ENCODE data around the gene PTPN20. TPM values are rescaled to one million over a fixed set of nuclear protein-coding genes. Genes with fewer than 3 reads are reported as not detected.
"Not testable (repeated sequence)": the region's sequence is repeated elsewhere in the genome, so short reads cannot be mapped to it uniquely, and the experiment has no call there.

The PTPN20 gene
- total RNA-seq, 1 experiment from 2014 or later = not detected

- H3K27ac Mint-ChIP-seq (ENCODE audit: unreplicated experiment); H3K36me3 ChIP-seq (ENCODE audit: control insufficient read depth, insufficient read depth, low read length); H3K4me1 ChIP-seq; intact Hi-C loops (cut with micrococcal nuclease; ENCODE audit: unreplicated experiment); H3K4me3 ChIP-seq (ENCODE audit: low read depth, low read length); H3K27me3 ChIP-seq (replicated peaks; ENCODE audit: control insufficient read depth, insufficient read depth, low read length); H3K9me3 Mint-ChIP-seq (ENCODE audit: unreplicated experiment); H3K4me1 Mint-ChIP-seq (ENCODE audit: low read depth, unreplicated experiment); POLR2A ChIA-PET; DNase-seq; CTCF ChIA-PET; H3K27me3 Mint-ChIP-seq (ENCODE audit: insufficient read depth, unreplicated experiment); H3K4me3 Mint-ChIP-seq (ENCODE audit: unreplicated experiment); H3K9me3 ChIP-seq; H3K36me3 Mint-ChIP-seq (ENCODE audit: insufficient read depth, unreplicated experiment); BruUV-seq (replicated peaks): not testable (repeated sequence)
Observed at GRCh38 chr10:46907185-46908117, 3.8 kb upstream of the PTPN20 start.

- BruUV-seq (replicated peaks); H3K27ac Mint-ChIP-seq (ENCODE audit: unreplicated experiment); intact Hi-C loops (cut with micrococcal nuclease; ENCODE audit: unreplicated experiment): not testable (repeated sequence)
Observed at GRCh38 chr10:46922498-46922897, 11.3 kb downstream of the PTPN20 start.

GRCh38 chr10:46925156-46925555 lies 13.9 kb downstream of the PTPN20 start:
- BruUV-seq (replicated peaks); H3K36me3 Mint-ChIP-seq (ENCODE audit: insufficient read depth, unreplicated experiment); H3K9me3 Mint-ChIP-seq (ENCODE audit: unreplicated experiment): not testable (repeated sequence)

More at GRCh38 chr10:46922498-46922897, 11.3 kb downstream of the PTPN20 start:
- H3K36me3 ChIP-seq (ENCODE audit: control insufficient read depth, insufficient read depth, low read length); H3K27me3 Mint-ChIP-seq (ENCODE audit: insufficient read depth, unreplicated experiment); H3K9me3 ChIP-seq; CTCF ChIA-PET; H3K4me3 ChIP-seq (ENCODE audit: low read depth, low read length); H3K36me3 Mint-ChIP-seq (ENCODE audit: insufficient read depth, unreplicated experiment); H3K27me3 ChIP-seq (replicated peaks; ENCODE audit: control insufficient read depth, insufficient read depth, low read length); H3K4me3 Mint-ChIP-seq (ENCODE audit: unreplicated experiment); H3K4me1 Mint-ChIP-seq (ENCODE audit: low read depth, unreplicated experiment); DNase-seq; POLR2A ChIA-PET; H3K9me3 Mint-ChIP-seq (ENCODE audit: unreplicated experiment); H3K4me1 ChIP-seq: not testable (repeated sequence)

GRCh38 chr10:46925853-46926252 lies 14.6 kb downstream of the PTPN20 start:
- H3K9me3 ChIP-seq; H3K4me3 ChIP-seq (ENCODE audit: low read depth, low read length); H3K4me3 Mint-ChIP-seq (ENCODE audit: unreplicated experiment); POLR2A ChIA-PET; H3K36me3 ChIP-seq (ENCODE audit: control insufficient read depth, insufficient read depth, low read length); H3K9me3 Mint-ChIP-seq (ENCODE audit: unreplicated experiment); intact Hi-C loops (cut with micrococcal nuclease; ENCODE audit: unreplicated experiment); H3K4me1 Mint-ChIP-seq (ENCODE audit: low read depth, unreplicated experiment); H3K27me3 ChIP-seq (replicated peaks; ENCODE audit: control insufficient read depth, insufficient read depth, low read length); H3K27ac Mint-ChIP-seq (ENCODE audit: unreplicated experiment); DNase-seq; CTCF ChIA-PET; H3K4me1 ChIP-seq; BruUV-seq (replicated peaks); H3K36me3 Mint-ChIP-seq (ENCODE audit: insufficient read depth, unreplicated experiment); H3K27me3 Mint-ChIP-seq (ENCODE audit: insufficient read depth, unreplicated experiment): not testable (repeated sequence)
- peak in 1 of 2 experiments; percentile 17 for TF ChIP-seq CTCF (IDR thresholded peaks at IDR 0.05; ENCODE audit: insufficient read depth in 1 of 2, low read depth in 1 of 2, low read length in 1 of 2, severe bottlenecking in 1 of 2, unreplicated experiment in 1 of 2)

More at GRCh38 chr10:46925156-46925555, 13.9 kb downstream of the PTPN20 start:
- H3K4me3 Mint-ChIP-seq (ENCODE audit: unreplicated experiment); CTCF ChIA-PET; H3K4me1 Mint-ChIP-seq (ENCODE audit: low read depth, unreplicated experiment); H3K4me3 ChIP-seq (ENCODE audit: low read depth, low read length); H3K27ac Mint-ChIP-seq (ENCODE audit: unreplicated experiment); H3K27me3 ChIP-seq (replicated peaks; ENCODE audit: control insufficient read depth, insufficient read depth, low read length); POLR2A ChIA-PET; DNase-seq; intact Hi-C loops (cut with micrococcal nuclease; ENCODE audit: unreplicated experiment); H3K36me3 ChIP-seq (ENCODE audit: control insufficient read depth, insufficient read depth, low read length); H3K27me3 Mint-ChIP-seq (ENCODE audit: insufficient read depth, unreplicated experiment); H3K9me3 ChIP-seq; H3K4me1 ChIP-seq: not testable (repeated sequence)

GRCh38 chr10:46928810-46929209 lies 17.6 kb downstream of the PTPN20 start:
- H3K27ac Mint-ChIP-seq (ENCODE audit: unreplicated experiment); H3K9me3 ChIP-seq; H3K36me3 Mint-ChIP-seq (ENCODE audit: insufficient read depth, unreplicated experiment); H3K4me3 Mint-ChIP-seq (ENCODE audit: unreplicated experiment); intact Hi-C loops (cut with micrococcal nuclease; ENCODE audit: unreplicated experiment); CTCF ChIA-PET; H3K36me3 ChIP-seq (ENCODE audit: control insufficient read depth, insufficient read depth, low read length); H3K4me1 Mint-ChIP-seq (ENCODE audit: low read depth, unreplicated experiment); H3K4me1 ChIP-seq; DNase-seq; H3K4me3 ChIP-seq (ENCODE audit: low read depth, low read length); POLR2A ChIA-PET; H3K9me3 Mint-ChIP-seq (ENCODE audit: unreplicated experiment); H3K27me3 ChIP-seq (replicated peaks; ENCODE audit: control insufficient read depth, insufficient read depth, low read length); H3K27me3 Mint-ChIP-seq (ENCODE audit: insufficient read depth, unreplicated experiment); BruUV-seq (replicated peaks): not testable (repeated sequence)

- H3K9me3 ChIP-seq; BruUV-seq (replicated peaks); H3K4me1 ChIP-seq; H3K4me1 Mint-ChIP-seq (ENCODE audit: low read depth, unreplicated experiment); H3K36me3 Mint-ChIP-seq (ENCODE audit: insufficient read depth, unreplicated experiment); intact Hi-C loops (cut with micrococcal nuclease; ENCODE audit: unreplicated experiment); H3K27me3 Mint-ChIP-seq (ENCODE audit: insufficient read depth, unreplicated experiment); DNase-seq; H3K27me3 ChIP-seq (replicated peaks; ENCODE audit: control insufficient read depth, insufficient read depth, low read length); CTCF ChIA-PET; POLR2A ChIA-PET; H3K36me3 ChIP-seq (ENCODE audit: control insufficient read depth, insufficient read depth, low read length); H3K4me3 ChIP-seq (ENCODE audit: low read depth, low read length); H3K27ac Mint-ChIP-seq (ENCODE audit: unreplicated experiment); H3K9me3 Mint-ChIP-seq (ENCODE audit: unreplicated experiment); H3K4me3 Mint-ChIP-seq (ENCODE audit: unreplicated experiment): not testable (repeated sequence)
Observed at GRCh38 chr10:46932383-46932782, 21.2 kb downstream of the PTPN20 start.

All from Caco-2 (cell line).